Activated CD4-positive, alpha-beta T cell treated with anti-CD3 and anti-CD28 coated beads, Interleukin-2, Interleukin-6, amounts not matched to agents 100 ng/mL and 50 ng/mL, durations not matched to agents 16 hours and 8 hours (primary cell): Measurements from ENCODE around the gene MMAA.
"Not testable (repeated sequence)": the region's sequence is repeated elsewhere in the genome, so short reads cannot be mapped to it uniquely, and the experiment has no call there.

Experiments used
- DNase-seq: peaks from one replicate; pipeline ENCODE4 v3.0.0-alpha.2; 2020

Gene MMAA

GRCh38 chr4:145635630-145636029 lies 16.4 kb downstream of the MMAA start:
- DNase-seq, result no peak

DNA sequence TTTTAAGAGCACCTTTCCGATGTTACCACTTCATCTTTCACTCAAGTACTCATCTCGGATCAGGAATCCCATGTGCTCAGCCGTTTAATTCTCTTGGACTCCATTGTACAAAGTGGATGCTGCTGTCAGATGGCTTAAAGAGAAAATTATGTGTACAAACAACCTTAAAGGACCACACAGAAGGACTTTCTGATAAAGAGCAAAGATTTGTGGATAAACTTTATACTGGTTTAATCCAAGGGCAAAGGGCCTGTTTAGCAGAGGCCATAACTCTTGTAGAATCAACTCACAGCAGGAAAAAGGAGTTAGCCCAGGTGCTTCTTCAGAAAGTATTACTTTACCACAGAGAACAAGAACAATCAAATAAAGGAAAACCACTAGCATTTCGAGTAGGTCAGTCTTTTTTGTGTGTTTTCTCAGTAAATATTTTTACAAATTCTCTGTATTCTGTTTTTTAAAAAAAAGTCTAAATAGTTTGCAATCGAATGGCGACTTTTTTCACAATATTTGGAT lies 20.1 kb downstream of the MMAA start:
- no peak for DNase-seq

DNA sequence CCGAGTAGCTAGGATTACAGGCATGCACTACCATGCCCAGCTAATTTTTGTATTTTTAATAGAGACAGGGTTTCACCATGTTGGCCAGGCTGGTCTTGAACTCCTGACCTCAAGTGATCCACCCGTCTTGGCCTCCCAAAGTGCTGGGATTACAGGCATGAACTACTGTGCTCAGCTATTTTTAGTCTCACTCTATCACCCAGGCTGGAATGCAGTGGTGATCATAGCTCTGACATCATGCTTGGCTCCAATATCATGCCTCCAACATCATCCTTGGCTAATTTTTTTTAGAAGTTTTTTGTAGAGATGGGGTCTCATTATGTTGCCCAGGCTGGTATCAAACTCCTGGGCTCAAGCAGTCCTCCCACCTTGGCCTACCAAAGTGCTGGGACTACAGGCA lies 21.1 kb downstream of the MMAA start:
- not testable (repeated sequence) for DNase-seq

DNA sequence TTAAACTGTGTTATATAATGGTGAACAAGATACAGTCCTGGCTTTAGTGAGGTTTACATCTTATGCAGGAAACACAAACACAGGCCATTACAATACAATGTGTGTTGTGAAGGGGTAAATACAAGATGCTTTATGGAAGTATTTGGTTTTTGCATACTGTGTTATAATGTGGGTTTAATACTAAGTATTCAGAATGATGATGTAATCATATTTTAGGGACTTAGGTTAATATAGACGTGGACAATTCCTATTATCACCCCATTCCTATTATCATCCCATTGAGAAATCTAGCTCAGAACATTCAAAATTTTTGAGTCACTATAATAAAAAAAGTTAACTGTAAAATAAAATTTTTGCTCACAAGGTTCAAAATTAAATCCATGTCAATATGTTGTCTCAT lies 24.1 kb downstream of the MMAA start:
- no peak for DNase-seq

GRCh38 chr4:145644699-145645098 lies 25.5 kb downstream of the MMAA start:
- no peak for DNase-seq

- no peak for DNase-seq
These were observed 37.0 kb downstream of the MMAA start for GRCh38 chr4:145656156-145656555.

GRCh38 chr4:145660064-145660463 lies 40.9 kb downstream of the MMAA start:
- DNase-seq, result no peak

GRCh38 chr4:145663194-145663593 lies 44.0 kb downstream of the MMAA start:
- DNase-seq, result no peak

- DNase-seq, result no peak
These were observed 46.6 kb downstream of the MMAA start for GRCh38 chr4:145665773-145666172.

GRCh38 chr4:145670422-145670821 lies 51.2 kb downstream of the MMAA start:
- DNase-seq, result no peak

GRCh38 chr4:145679520-145679919 lies 60.3 kb downstream of the MMAA start:
- no peak for DNase-seq

GRCh38 chr4:145679991-145680455 lies 60.8 kb downstream of the MMAA start, which contains the start of gene C4orf51:
Gene C4orf51 (plus strand): TSS chr4:145680146. CDS start chr4:145680204, 58 bp downstream.
- DNase-seq, result no peak

GRCh38 chr4:145680902-145681301 lies 61.7 kb downstream of the MMAA start:
- DNase-seq, result no peak

GRCh38 chr4:145681518-145681917 lies 62.3 kb downstream of the MMAA start:
- no peak for DNase-seq

DNA sequence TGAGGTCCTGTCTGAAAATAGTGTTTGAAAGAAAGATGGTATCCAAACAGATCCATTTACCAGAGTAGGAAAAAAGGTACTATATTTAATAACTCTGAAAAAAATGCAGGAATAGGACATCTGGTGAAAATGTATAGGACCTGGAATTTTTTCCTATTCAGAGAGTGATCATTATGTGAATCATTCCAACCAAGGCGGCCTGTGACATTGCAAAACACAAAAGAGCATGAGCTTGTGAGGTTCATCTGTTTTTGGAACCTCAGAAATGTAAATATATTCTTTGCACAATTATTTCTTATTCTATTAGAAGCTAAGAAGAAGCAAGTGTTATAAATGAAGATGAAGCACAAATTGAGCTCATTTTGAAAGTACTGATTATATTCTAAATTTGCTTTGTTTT lies 62.8 kb downstream of the MMAA start:
- no peak for DNase-seq

GRCh38 chr4:145686991-145687390 lies 67.8 kb downstream of the MMAA start:
- no peak for DNase-seq

- DNase-seq, result no peak
These were observed 71.4 kb downstream of the MMAA start for GRCh38 chr4:145690610-145691009.

- not testable (repeated sequence) for DNase-seq
These were observed 72.2 kb downstream of the MMAA start for GRCh38 chr4:145691416-145691815.

- DNase-seq, result no peak
These were observed 75.7 kb downstream of the MMAA start for GRCh38 chr4:145694929-145695328.

- DNase-seq, result no peak
These were observed 78.1 kb downstream of the MMAA start for GRCh38 chr4:145697332-145697731.

DNA sequence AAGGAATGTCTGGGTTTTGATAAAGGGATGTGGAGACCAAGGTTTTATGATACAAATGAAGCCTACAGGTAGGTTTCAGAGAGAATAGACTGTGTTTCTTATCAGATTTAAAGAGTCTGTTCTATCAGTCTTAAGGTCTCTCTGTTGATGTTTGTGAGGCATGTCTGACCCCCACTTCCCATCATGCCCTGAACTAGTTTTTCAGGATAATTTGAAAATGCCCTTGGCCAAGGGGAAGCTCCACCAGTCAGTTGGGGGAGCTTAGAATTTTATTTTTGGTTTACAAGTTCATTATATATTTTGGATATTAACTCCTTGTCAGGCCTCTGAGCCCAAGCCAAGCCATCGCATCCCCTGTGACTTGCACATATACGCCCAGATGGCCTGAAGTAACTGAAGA lies 79.3 kb downstream of the MMAA start:
- DNase-seq, result no peak

DNA sequence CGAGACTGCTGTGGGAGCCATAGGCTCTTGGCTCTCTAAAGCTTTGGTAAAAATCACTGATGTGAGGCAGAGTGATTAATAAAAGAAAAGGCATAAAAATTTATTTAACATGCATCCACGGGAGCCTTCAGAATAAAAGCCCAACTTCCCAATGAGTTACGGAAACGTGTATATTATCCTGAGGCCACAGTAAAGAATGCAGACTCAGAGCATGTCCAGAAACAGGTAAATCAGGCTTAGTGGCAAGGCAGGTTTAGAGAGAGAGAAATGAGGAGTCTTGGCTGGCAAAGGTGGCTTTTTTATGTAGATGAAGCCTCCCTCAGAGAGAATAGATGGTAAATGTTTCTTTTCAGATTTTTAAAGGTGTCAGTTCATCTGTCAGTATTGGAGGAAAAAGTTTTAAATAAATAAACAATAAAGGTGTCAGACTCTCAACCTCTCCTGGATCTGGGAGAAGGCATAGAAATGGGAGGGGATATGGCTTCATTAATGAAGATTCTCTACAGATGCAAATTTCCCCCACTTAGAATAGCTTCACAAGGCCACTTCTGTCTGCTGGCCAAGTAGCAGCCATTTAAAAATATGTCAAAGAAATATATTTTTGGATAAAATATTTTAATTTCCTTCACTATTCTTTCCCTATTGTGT lies 84.8 kb downstream of the MMAA start:
- DNase-seq, result no peak

DNA sequence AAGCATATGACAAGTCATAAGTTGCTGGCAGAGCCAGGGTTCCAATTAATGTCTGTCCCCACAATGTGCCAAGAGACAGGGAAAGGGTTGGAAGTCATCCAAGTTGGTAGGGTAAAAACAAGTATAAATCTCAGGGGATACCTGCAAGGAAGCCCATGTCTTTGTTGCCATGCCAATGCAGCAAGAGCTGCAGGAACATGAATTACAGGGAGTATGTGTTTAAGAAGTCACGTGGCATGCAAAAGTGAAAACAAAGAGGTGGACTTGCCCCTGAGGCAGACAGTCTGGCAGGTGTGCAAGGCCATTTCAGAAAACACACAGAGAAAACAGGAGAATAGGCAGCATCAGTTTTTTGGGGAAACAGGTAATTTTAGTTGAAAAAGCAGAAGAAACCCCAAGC lies 90.2 kb downstream of the MMAA start:
- no peak for DNase-seq
